Cardiac septum (tissue), 1 donor: ENCODE measurements around the gene LGALS9B. TPM values are rescaled to one million over a fixed set of nuclear protein-coding genes. Genes with fewer than 3 reads are reported as not detected.
"Not testable (repeated sequence)": the region's sequence is repeated elsewhere in the genome, so short reads cannot be mapped to it uniquely, and the experiment has no call there.

Source experiments
- DNase-seq: peaks from one replicate; pipeline ENCODE4 v3.0.0-alpha.2; 2020; ENCODE audit warnings: low spot score
- intact Hi-C: fragments of 100-400 bp; cut with DNase I; formaldehyde crosslinking; loops from one replicate; pipeline ENCODE4 v1.14.0; 2022
- long read RNA-seq: library from polyadenylated mRNA; unstranded; transcript quantifications from one replicate; pipeline ENCODE4 v2.0.0, GENCODE V29; 2021
- total RNA-seq: library from RNA; stranded (reverse); fragmentation: NEBNext Ultra II Directional; extraction: Animal tissue kit (Norgen Biotek cat#: 25700); gene quantifications from one replicate; pipeline ENCODE4 v1.2.1, GENCODE V29; 2021
- donor health status: DM: no; HTN: no; CAD: no.

The LGALS9B gene
- total RNA-seq = not detected
- long read RNA-seq = 0 reads

- DNase-seq, intact Hi-C loops: not testable (repeated sequence)
Measured at GRCh38 chr17:20467447-20467846, at the start of gene LGALS9B. LGALS9B (minus strand) TSS chr17:20467539; CDS start chr17:20467470, 69 bp downstream.

- intact Hi-C loops = not testable (repeated sequence)
Measured at GRCh38 chr17:20516986-20517385, 49.6 kb upstream of the LGALS9B start.

GRCh38 chr17:20515099-20515498, 47.8 kb upstream of the LGALS9B start:
- DNase-seq, intact Hi-C loops: not testable (repeated sequence)

More at GRCh38 chr17:20516986-20517385, 49.6 kb upstream of the LGALS9B start:
- DNase-seq = not testable (repeated sequence)

GRCh38 chr17:20513539-20513938, 46.2 kb upstream of the LGALS9B start:
- DNase-seq, intact Hi-C loops: not testable (repeated sequence)

GRCh38 chr17:20512378-20512777, 45.0 kb upstream of the LGALS9B start:
- intact Hi-C loops, DNase-seq: not testable (repeated sequence)

GRCh38 chr17:20511778-20512177, 44.4 kb upstream of the LGALS9B start:
- intact Hi-C loops, DNase-seq: not testable (repeated sequence)

GRCh38 chr17:20505333-20505732, 38.0 kb upstream of the LGALS9B start:
- DNase-seq, intact Hi-C loops: not testable (repeated sequence)

GRCh38 chr17:20504388-20505066, 37.2 kb upstream of the LGALS9B start:
- DNase-seq, intact Hi-C loops: not testable (repeated sequence)

- not testable (repeated sequence) for DNase-seq
Measured at GRCh38 chr17:20501896-20502295, 34.6 kb upstream of the LGALS9B start.

GRCh38 chr17:20500346-20500745, 33.0 kb upstream of the LGALS9B start:
- intact Hi-C loops = not testable (repeated sequence)

More at GRCh38 chr17:20501896-20502295, 34.6 kb upstream of the LGALS9B start:
- intact Hi-C loops = not testable (repeated sequence)

GRCh38 chr17:20495420-20495819, 28.1 kb upstream of the LGALS9B start:
- intact Hi-C loops, DNase-seq: not testable (repeated sequence)

More at GRCh38 chr17:20500346-20500745, 33.0 kb upstream of the LGALS9B start:
- DNase-seq = not testable (repeated sequence)

- DNase-seq, intact Hi-C loops: not testable (repeated sequence)
Measured at GRCh38 chr17:20494735-20495134, 27.4 kb upstream of the LGALS9B start.

- intact Hi-C loops, DNase-seq: not testable (repeated sequence)
Measured at GRCh38 chr17:20494147-20494546, 26.8 kb upstream of the LGALS9B start.

- DNase-seq, intact Hi-C loops: not testable (repeated sequence)
Measured at GRCh38 chr17:20492971-20493370, 25.6 kb upstream of the LGALS9B start.

GRCh38 chr17:20492099-20492498, 24.8 kb upstream of the LGALS9B start:
- intact Hi-C loops, DNase-seq: not testable (repeated sequence)

- DNase-seq, intact Hi-C loops: not testable (repeated sequence)
Measured at GRCh38 chr17:20484930-20485329, 17.6 kb upstream of the LGALS9B start.

- DNase-seq, intact Hi-C loops: not testable (repeated sequence)
Measured at GRCh38 chr17:20479889-20480591, 12.7 kb upstream of the LGALS9B start.

- intact Hi-C loops, DNase-seq: not testable (repeated sequence)
Measured at GRCh38 chr17:20477398-20478071, 10.2 kb upstream of the LGALS9B start.

GRCh38 chr17:20475137-20475831, 7.9 kb upstream of the LGALS9B start:
- DNase-seq, intact Hi-C loops: not testable (repeated sequence)
